ELF-1 (cell line): Measurements from ENCODE around the gene CCDC93.

ENCODE experiments used
- DNase-seq: peaks from one replicate; pipeline ENCODE4 v3.0.0-alpha.2; 2016; ENCODE audit warnings: low read depth, low spot score

CCDC93 gene

GRCh38 chr2:117989854-117990438 is 23.9 kb downstream of the CCDC93 start:
- DNase-seq: no peak

- no peak for DNase-seq
Observed at GRCh38 chr2:117987121-117987520, 26.7 kb downstream of the CCDC93 start.

- DNase-seq: peak; percentile 48
Observed at GRCh38 chr2:117985092-117985491, 28.8 kb downstream of the CCDC93 start.

- DNase-seq: no peak
Observed at GRCh38 chr2:117984208-117984607, 29.7 kb downstream of the CCDC93 start.

- no peak for DNase-seq
Observed at GRCh38 chr2:117983040-117983439, 30.8 kb downstream of the CCDC93 start.

GRCh38 chr2:117982376-117983033 is 31.4 kb downstream of the CCDC93 start:
- peak; percentile 25 for DNase-seq

- no peak for DNase-seq
Observed at GRCh38 chr2:117981810-117982209, 32.1 kb downstream of the CCDC93 start.

GRCh38 chr2:117980783-117981676 is 32.8 kb downstream of the CCDC93 start:
- DNase-seq: no peak

GRCh38 chr2:117979911-117980701 is 33.8 kb downstream of the CCDC93 start:
- no peak for DNase-seq

GRCh38 chr2:117977696-117978095 is 36.2 kb downstream of the CCDC93 start:
- no peak for DNase-seq

GRCh38 chr2:117976581-117976980 is 37.3 kb downstream of the CCDC93 start:
- DNase-seq: no peak

GRCh38 chr2:117973498-117974082 is 40.3 kb downstream of the CCDC93 start:
- DNase-seq: no peak

- DNase-seq: no peak
Observed at GRCh38 chr2:117972476-117973123, 41.3 kb downstream of the CCDC93 start.

- DNase-seq: no peak
Observed at GRCh38 chr2:117968722-117969121, 45.1 kb downstream of the CCDC93 start.

GRCh38 chr2:117967977-117968718 is 45.7 kb downstream of the CCDC93 start:
- no peak for DNase-seq

GRCh38 chr2:117963446-117963845 is 50.4 kb downstream of the CCDC93 start:
- no peak for DNase-seq

- DNase-seq: no peak
Observed at GRCh38 chr2:117961201-117961600, 52.7 kb downstream of the CCDC93 start.

- no peak for DNase-seq
Observed at GRCh38 chr2:117960231-117960630, 53.6 kb downstream of the CCDC93 start.

- DNase-seq: no peak
Observed at GRCh38 chr2:117958186-117958585, 55.7 kb downstream of the CCDC93 start.

GRCh38 chr2:117957616-117958015 is 56.3 kb downstream of the CCDC93 start:
- DNase-seq: no peak
